Stimulated activated CD8-positive, alpha-beta memory T cell treated with anti-CD3 and anti-CD28 coated beads, Interleukin-15, amount 100 ng/mL, for 24 hours (primary cell): ENCODE measurements around the gene OGG1.
"Not testable (repeated sequence)": the region's sequence is repeated elsewhere in the genome, so short reads cannot be mapped to it uniquely, and the experiment has no call there.

Experiments used
- DNase-seq: peaks from one replicate; pipeline ENCODE4 v3.0.0-alpha.2; 2020; ENCODE audit warnings: low read depth

The OGG1 gene

GRCh38 chr3:9765865-9766264 is 16.1 kb downstream of the OGG1 start:
- DNase-seq: no peak

- DNase-seq: no peak
Measured at GRCh38 chr3:9767418-9767817, 17.7 kb downstream of the OGG1 start.

- DNase-seq: no peak
Measured at GRCh38 chr3:9768141-9768775, 18.5 kb downstream of the OGG1 start.

GRCh38 chr3:9769012-9769411 is 19.3 kb downstream of the OGG1 start:
- no peak for DNase-seq

- DNase-seq: no peak
Measured at GRCh38 chr3:9769426-9770275, 19.9 kb downstream of the OGG1 start, which contains the start of gene CAMK1. CAMK1 (minus strand) TSS chr3:9769947; CDS start chr3:9767749, 2,198 bp downstream.

GRCh38 chr3:9770276-9770812 is 20.6 kb downstream of the OGG1 start:
- DNase-seq: no peak

- DNase-seq: not testable (repeated sequence)
Measured at GRCh38 chr3:9771007-9771406, 21.3 kb downstream of the OGG1 start.

- DNase-seq: no peak
Measured at GRCh38 chr3:9776896-9777693, 27.3 kb downstream of the OGG1 start.

GRCh38 chr3:9777694-9778021 is 27.9 kb downstream of the OGG1 start:
- no peak for DNase-seq

- DNase-seq: no peak
Measured at GRCh38 chr3:9778143-9779074, 28.7 kb downstream of the OGG1 start.

GRCh38 chr3:9779075-9779593 is 29.4 kb downstream of the OGG1 start:
- DNase-seq: no peak

- DNase-seq: no peak
Measured at GRCh38 chr3:9779721-9780457, 30.1 kb downstream of the OGG1 start.

- DNase-seq: no peak
Measured at GRCh38 chr3:9780458-9780812, 30.7 kb downstream of the OGG1 start.

GRCh38 chr3:9780910-9781309 is 31.2 kb downstream of the OGG1 start:
- DNase-seq: no peak

GRCh38 chr3:9781551-9781950 is 31.8 kb downstream of the OGG1 start:
- no peak for DNase-seq

- DNase-seq: no peak
Measured at GRCh38 chr3:9781978-9782603, 32.3 kb downstream of the OGG1 start.

GRCh38 chr3:9782770-9783169 is 33.0 kb downstream of the OGG1 start:
- no peak for DNase-seq

GRCh38 chr3:9783954-9784353 is 34.2 kb downstream of the OGG1 start:
- no peak for DNase-seq

GRCh38 chr3:9784965-9785364 is 35.2 kb downstream of the OGG1 start:
- DNase-seq: no peak

GRCh38 chr3:9785602-9786001 is 35.9 kb downstream of the OGG1 start:
- no peak for DNase-seq
